Astrocyte of the cerebellum (primary cell): ENCODE measurements around the gene HACD4.

ENCODE experiments used
- DNase-seq: peaks from one replicate; pipeline ENCODE4 v3.0.0-alpha.2; 2011; ENCODE audit warnings: low read depth
- H3K4me3 ChIP-seq: 2 replicates; pipeline ENCODE4 v1.5.1; 2011; ENCODE audit warnings: mild to moderate bottlenecking, low read depth, low read length, moderate library complexity
- CTCF ChIP-seq: IDR thresholded peaks from 2 replicates; pipeline ENCODE4 v1.5.1; 2012; ENCODE audit warnings: low read length, low read depth, moderate library complexity, mild to moderate bottlenecking; ENCODE audit errors: missing control alignments
- in situ Hi-C: cut with HindIII; loops from 2 replicates; pipeline ENCODE4 v1.10.0; 2017; ENCODE audit warnings: low sequenced_read_pairs

Gene HACD4

GRCh38 chr9:21070171-21070571 is 38.7 kb upstream of the HACD4 start:
- H3K4me3 ChIP-seq, result no peak overlapping the region
- peak; percentile 93 for DNase-seq
- in situ Hi-C loops, result no loop called here
- peak; percentile 19 for TF ChIP-seq CTCF

- peak; percentile 15 for TF ChIP-seq CTCF
- in situ Hi-C loops, result no loop called here
Measured at GRCh38 chr9:21060919-21061561, 29.6 kb upstream of the HACD4 start.

GRCh38 chr9:21056931-21057330 is 25.5 kb upstream of the HACD4 start:
- no peak for TF ChIP-seq CTCF

More at GRCh38 chr9:21060919-21061561, 29.6 kb upstream of the HACD4 start:
- H3K4me3 ChIP-seq, result no peak overlapping the region
- peak; percentile 44 for DNase-seq

GRCh38 chr9:21053851-21054250 is 22.4 kb upstream of the HACD4 start:
- TF ChIP-seq CTCF, result no peak
- no peak overlapping the region for H3K4me3 ChIP-seq
- no peak for DNase-seq
- in situ Hi-C loops, result no loop called here

More at GRCh38 chr9:21056931-21057330, 25.5 kb upstream of the HACD4 start:
- no peak overlapping the region for H3K4me3 ChIP-seq
- DNase-seq, result peak; percentile 13
- in situ Hi-C loops, result no loop called here

GRCh38 chr9:21047281-21047691 is 15.8 kb upstream of the HACD4 start:
- no peak overlapping the region for H3K4me3 ChIP-seq
- TF ChIP-seq CTCF, result no peak
- no peak for DNase-seq
- in situ Hi-C loops, result loop anchor here (5.0 kb wide), 1 partner anchor 90 kb away; no protein-coding TSS in a partner anchor

GRCh38 chr9:21043841-21044240 is 12.4 kb upstream of the HACD4 start:
- in situ Hi-C loops, result no loop called here
- no peak for TF ChIP-seq CTCF
- no peak overlapping the region for H3K4me3 ChIP-seq
- no peak for DNase-seq

GRCh38 chr9:21042466-21042865 is 11.0 kb upstream of the HACD4 start:
- no peak for TF ChIP-seq CTCF
- DNase-seq, result no peak
- no peak overlapping the region for H3K4me3 ChIP-seq
- in situ Hi-C loops, result no loop called here
